T47D (cell line): Measurements from ENCODE around the gene ILDR2.

Experiments
- DNase-seq, 2 experiments: peaks; one replicate each; pipeline versions ENCODE4 v3.0.0 to v3.0.0-alpha.2; 2011 to 2012; ENCODE audit warnings: low read depth in 1 of 2, low spot score in 1 of 2
- JUND ChIP-seq: IDR thresholded peaks from 2 replicates; pipeline ENCODE4 v1.6.1; 2012; ENCODE audit warnings: low read depth
- in situ Hi-C: cut with HindIII; loops from 2 replicates; pipeline ENCODE4 v1.10.0; 2016; ENCODE audit warnings: low sequenced_read_pairs, low pct_unique_long_range_greater_than_20kb

ILDR2 gene

GRCh38 chr1:166908942-166909341 is 66.4 kb downstream of the ILDR2 start:
- TF ChIP-seq JUND = no peak
- in situ Hi-C loops = no loop called here
- DNase-seq = no peak

- TF ChIP-seq JUND = no peak
- in situ Hi-C loops = no loop called here
- no peak for DNase-seq
Observed at GRCh38 chr1:166907763-166908162, 67.6 kb downstream of the ILDR2 start.

GRCh38 chr1:166907051-166907450 is 68.3 kb downstream of the ILDR2 start:
- DNase-seq = no peak
- in situ Hi-C loops = no loop called here
- no peak for TF ChIP-seq JUND

- in situ Hi-C loops = no loop called here
- TF ChIP-seq JUND = no peak
- DNase-seq = no peak
Observed at GRCh38 chr1:166906647-166907046, 68.7 kb downstream of the ILDR2 start.

GRCh38 chr1:166905900-166906299 is 69.4 kb downstream of the ILDR2 start:
- in situ Hi-C loops = no loop called here
- DNase-seq = peak in 1 of 2 experiments; percentile 10
- no peak for TF ChIP-seq JUND

- TF ChIP-seq JUND = no peak
- DNase-seq = no peak
- in situ Hi-C loops = no loop called here
Observed at GRCh38 chr1:166905136-166905535, 70.2 kb downstream of the ILDR2 start.

- DNase-seq = peak in 1 of 2 experiments; percentile 39
- in situ Hi-C loops = no loop called here
- TF ChIP-seq JUND = no peak
Observed at GRCh38 chr1:166903232-166903631, 72.1 kb downstream of the ILDR2 start.

DNA sequence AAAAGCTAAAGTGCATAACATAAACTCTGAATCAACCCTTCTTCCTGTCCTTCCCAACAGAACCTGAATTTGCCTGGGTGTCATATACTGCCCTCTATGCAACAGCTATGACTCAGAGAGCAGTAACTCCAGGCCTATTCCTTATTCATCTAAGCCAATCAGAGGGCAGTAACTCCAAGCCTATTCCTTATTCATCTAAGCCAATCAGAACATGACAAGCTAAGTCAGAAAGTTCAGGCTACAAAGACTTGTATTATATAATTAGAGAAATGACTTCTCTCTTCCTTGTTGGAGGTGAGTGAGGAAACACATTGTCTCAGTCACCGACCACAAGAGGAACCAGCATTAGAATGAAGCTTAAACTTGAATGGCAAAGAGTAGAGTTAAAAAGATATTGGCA is 73.1 kb downstream of the ILDR2 start:
- TF ChIP-seq JUND = no peak
- DNase-seq = peak in 1 of 2 experiments; percentile 33
- in situ Hi-C loops = no loop called here

DNA sequence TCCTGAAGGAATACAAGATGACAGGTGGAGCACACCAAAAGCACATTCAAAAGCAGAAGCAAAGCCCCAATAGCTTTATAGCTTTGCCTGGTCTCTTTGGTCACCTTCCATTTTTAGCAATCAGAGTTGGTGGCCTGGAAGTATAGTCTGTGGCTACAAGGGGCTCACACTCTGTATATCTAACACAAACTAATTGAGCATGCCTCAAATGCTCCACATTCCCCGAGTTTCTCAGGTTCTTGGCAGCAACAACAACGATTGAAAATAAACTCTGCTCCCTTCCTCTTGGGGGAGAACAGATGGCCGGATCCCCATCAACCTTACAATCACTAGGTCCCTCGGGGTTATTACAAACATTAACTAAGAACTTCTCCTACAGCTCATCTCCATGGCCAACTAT is 74.4 kb downstream of the ILDR2 start:
- in situ Hi-C loops = no loop called here
- no peak for DNase-seq
- TF ChIP-seq JUND = no peak

DNA sequence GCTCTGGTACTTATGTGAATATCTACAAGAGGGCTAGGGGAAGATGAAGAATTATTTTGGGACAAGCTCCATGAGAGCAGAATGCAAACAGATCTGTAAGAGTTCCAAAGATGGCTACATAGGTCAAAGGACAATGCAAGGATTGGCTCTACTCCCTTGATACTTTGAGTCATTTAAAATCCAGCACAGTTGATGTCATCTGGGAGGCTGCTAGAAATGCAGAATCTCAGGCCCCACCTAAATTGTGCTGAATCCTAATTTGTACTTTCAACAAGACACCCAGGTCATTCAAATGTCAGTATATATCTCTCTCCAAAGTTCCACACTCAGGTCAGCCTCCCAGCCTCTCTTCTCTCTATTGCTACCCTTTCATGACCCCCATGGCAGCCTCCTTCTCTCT is 75.6 kb downstream of the ILDR2 start:
- in situ Hi-C loops = no loop called here
- TF ChIP-seq JUND = no peak
- no peak for DNase-seq

- in situ Hi-C loops = no loop called here
- no peak for DNase-seq
- no peak for TF ChIP-seq JUND
Observed at GRCh38 chr1:166895766-166896165, 79.6 kb downstream of the ILDR2 start.

GRCh38 chr1:166889776-166890175 is 85.6 kb downstream of the ILDR2 start:
- TF ChIP-seq JUND = no peak
- no peak for DNase-seq
- in situ Hi-C loops = no loop called here

DNA sequence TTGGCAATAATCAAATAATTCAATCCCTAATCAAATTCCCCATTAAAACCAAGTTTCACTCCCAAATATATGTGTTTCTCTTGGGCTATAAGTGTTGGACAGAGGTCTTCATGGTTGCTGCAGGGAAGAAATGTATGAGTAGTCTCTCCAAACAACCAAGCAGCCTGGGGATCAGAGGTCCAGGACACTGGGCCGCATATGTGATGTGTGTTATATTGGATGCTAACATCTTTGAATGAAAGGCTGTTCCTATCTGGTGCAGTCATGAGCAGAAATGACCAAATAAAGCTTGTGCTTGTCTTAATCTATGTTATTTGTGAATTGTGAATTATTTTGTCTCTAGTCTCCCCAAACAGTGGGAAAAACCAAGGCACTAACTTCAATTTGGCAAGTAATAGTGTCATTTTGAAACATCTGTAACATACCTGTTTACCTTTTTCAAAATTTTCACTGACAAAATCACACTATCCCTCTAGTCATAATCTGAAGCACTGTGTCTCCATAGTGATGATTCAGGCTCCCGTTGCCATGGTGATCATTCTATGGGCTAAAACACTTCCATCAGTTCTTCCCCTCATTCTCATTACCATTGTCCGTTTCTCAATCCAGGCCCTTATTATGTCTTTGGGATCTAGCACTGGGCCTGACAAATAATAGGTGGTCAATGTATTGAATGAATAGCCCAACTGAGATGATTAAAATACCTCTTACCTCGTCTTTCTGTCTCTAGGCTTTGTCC is 86.8 kb downstream of the ILDR2 start:
- DNase-seq = no peak
- TF ChIP-seq JUND = no peak
- in situ Hi-C loops = no loop called here

DNA sequence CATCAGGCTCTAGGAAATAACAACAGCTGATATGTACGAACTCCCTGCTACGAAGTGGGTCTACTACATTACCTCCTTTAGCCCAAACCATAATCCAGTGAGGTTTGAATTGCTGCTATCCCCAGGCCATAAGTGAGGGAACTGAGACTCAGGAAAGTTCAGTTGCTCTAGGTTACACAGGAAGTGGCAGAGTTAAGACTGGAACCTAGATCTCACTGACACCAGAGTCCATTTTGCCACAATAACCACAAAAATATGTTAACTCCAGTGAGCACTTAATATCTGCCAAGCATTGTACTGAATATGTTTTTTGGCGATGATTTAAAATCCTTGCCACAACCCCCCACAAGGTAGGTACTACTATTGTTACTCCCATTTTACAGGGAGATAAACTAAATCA is 90.4 kb downstream of the ILDR2 start:
- no peak for DNase-seq
- no peak for TF ChIP-seq JUND
- in situ Hi-C loops = no loop called here
